DND-41 (cell line): ENCODE data around the gene ARHGEF16.

Source experiments
- ATAC-seq: fragments of 200-7000 bp; cut with Tn5 transposase; 3 replicates; pipeline ENCODE4 v1.9.1; 2021; ENCODE audit warnings: low read depth; ENCODE audit not compliant: insufficient read depth
- DNase-seq: peaks from one replicate; pipeline ENCODE4 v3.0.0-alpha.2; 2020
- H2AFZ ChIP-seq: 2 replicates; pipeline ENCODE4 v1.6.0; 2012; ENCODE audit warnings: low read depth, low read length
- H3K27ac ChIP-seq: 2 replicates; pipeline ENCODE4 v1.5.1; 2012; ENCODE audit warnings: low read length, inconsistent platforms
- H3K27me3 ChIP-seq: fragments of 200-600 bp; sonication (generic); 2 replicates; pipeline ENCODE4 v1.6.0; 2012; ENCODE audit warnings: low read length, mild to moderate bottlenecking, inconsistent platforms; ENCODE audit not compliant: insufficient read depth, poor library complexity
- H3K36me3 ChIP-seq: 2 replicates; pipeline ENCODE4 v1.5.1; 2012; ENCODE audit warnings: low read length, inconsistent platforms; ENCODE audit not compliant: insufficient read depth
- H3K4me1 ChIP-seq: 2 replicates; pipeline ENCODE4 v1.5.1; 2012; ENCODE audit warnings: mild to moderate bottlenecking, low read length; ENCODE audit not compliant: insufficient read depth
- H3K4me2 ChIP-seq: 2 replicates; pipeline ENCODE4 v1.6.0; 2012; ENCODE audit warnings: mild to moderate bottlenecking, moderate library complexity, low read length, inconsistent platforms; ENCODE audit not compliant: insufficient read depth
- H3K4me3 ChIP-seq, 2 experiments: fragments of 200-600 bp in 1 of 2; shearing (Covaris generic) in 1 of 2; 2 replicates each; pipeline ENCODE4 v1.5.1; 2012 to 2016; ENCODE audit warnings: inconsistent platforms in 2 of 2, low read length in 2 of 2, mild to moderate bottlenecking in 2 of 2, low read depth in 1 of 2, moderate library complexity in 1 of 2
- H3K79me2 ChIP-seq: 2 replicates; pipeline ENCODE4 v1.6.0; 2012; ENCODE audit warnings: low read length, inconsistent platforms; ENCODE audit not compliant: insufficient read depth
- H3K9ac ChIP-seq: 2 replicates; pipeline ENCODE4 v1.6.0; 2012; ENCODE audit warnings: low read depth, mild to moderate bottlenecking, inconsistent platforms, low read length, moderate library complexity
- H3K9me3 ChIP-seq: 2 replicates; pipeline ENCODE4 v1.5.1; 2012; ENCODE audit warnings: low read length, moderate library complexity, mild to moderate bottlenecking, inconsistent platforms; ENCODE audit not compliant: insufficient read depth, severe bottlenecking
- H4K20me1 ChIP-seq: 2 replicates; pipeline ENCODE4 v1.6.0; 2012; ENCODE audit warnings: low read length; ENCODE audit not compliant: insufficient read depth
- CTCF ChIP-seq: IDR thresholded peaks from 2 replicates; pipeline ENCODE4 v1.5.1; 2012; ENCODE audit warnings: borderline replicate concordance, low read length, moderate library complexity, mild to moderate bottlenecking; ENCODE audit not compliant: poor library complexity, severe bottlenecking; ENCODE audit errors: extremely low read depth
- EZH2 ChIP-seq: IDR thresholded peaks from 3 replicates; pipeline ENCODE4 v1.6.1; 2012; ENCODE audit warnings: borderline replicate concordance, low read depth, mild to moderate bottlenecking, moderate library complexity, low read length, inconsistent platforms; ENCODE audit not compliant: severe bottlenecking

The ARHGEF16 gene

DNA sequence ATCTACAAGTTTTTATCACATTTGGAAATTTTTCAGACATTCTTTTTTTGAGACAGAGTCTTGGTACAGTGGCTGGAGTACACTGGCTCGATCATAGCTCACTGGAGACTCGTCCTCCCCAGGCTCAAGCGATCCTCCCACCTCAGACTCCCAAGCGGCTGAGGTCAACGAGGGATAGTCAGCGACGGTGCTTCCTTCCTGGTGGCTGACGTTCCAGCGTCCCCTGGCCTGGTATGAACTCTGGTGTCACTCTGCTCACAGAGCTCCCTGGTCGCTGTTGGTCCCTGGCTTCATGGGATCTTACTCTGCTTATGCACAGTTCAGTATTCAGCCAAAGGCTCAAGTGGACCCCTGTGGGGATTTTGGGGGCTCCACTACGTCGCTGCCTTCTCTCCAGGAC is 3.5 kb upstream of the ARHGEF16 start:
- H3K9me3 ChIP-seq = no peaks in the 10 kb centered on the region
- peaks cover 7% of the 10 kb centered on the region for H3K27me3 ChIP-seq
- no peak for ATAC-seq
- no peak overlapping the region for H3K4me2 ChIP-seq
- H3K4me1 ChIP-seq = no peaks in the 10 kb centered on the region; the same call in 1 of the 2 replicates
- no peak overlapping the region for H2AFZ ChIP-seq
- TF ChIP-seq CTCF = no peak
- no peak for TF ChIP-seq EZH2
- no peak for DNase-seq
- H3K4me3 ChIP-seq = no peak overlapping the region
- peaks cover 21% of the 10 kb centered on the region for H4K20me1 ChIP-seq
- no peaks in the 10 kb centered on the region for H3K36me3 ChIP-seq
- no peak overlapping the region for H3K9ac ChIP-seq
- H3K27ac ChIP-seq = no peak overlapping the region
- no peaks in the 10 kb centered on the region for H3K79me2 ChIP-seq

GRCh38 chr1:3451994-3452865 is 2.2 kb upstream of the ARHGEF16 start:
- Histone ChIP-seq H3K4me1 (no peaks in the 10 kb centered on the region; the same call in 1 of the 2 replicates), H4K20me1 (peaks cover 21% of the 10 kb centered on the region), H3K9ac (no peak overlapping the region), H3K27ac (no peak overlapping the region), H3K4me2 (no peak overlapping the region), H2AFZ (no peak overlapping the region), H3K79me2 (no peaks in the 10 kb centered on the region), H3K36me3 (no peaks in the 10 kb centered on the region), H3K4me3 (no peak overlapping the region), H3K9me3 (no peaks in the 10 kb centered on the region), H3K27me3 (peaks cover 7% of the 10 kb centered on the region)
- DNase-seq (no peak), ATAC-seq (no peak)
- TF ChIP-seq CTCF (no peak), EZH2 (no peak)

- TF ChIP-seq EZH2 (no peak), CTCF (no peak)
- Histone ChIP-seq H3K27ac (no peak overlapping the region), H3K4me3 (no peak overlapping the region), H3K9me3 (no peaks in the 10 kb centered on the region), H2AFZ (no peak overlapping the region), H3K36me3 (no peaks in the 10 kb centered on the region), H3K27me3 (peaks cover 7% of the 10 kb centered on the region), H3K9ac (no peak overlapping the region), H3K79me2 (no peaks in the 10 kb centered on the region), H3K4me1 (no peaks in the 10 kb centered on the region; the same call in 1 of the 2 replicates), H4K20me1 (peaks cover 21% of the 10 kb centered on the region), H3K4me2 (no peak overlapping the region)
- DNase-seq (no peak), ATAC-seq (no peak)
Measured at GRCh38 chr1:3452866-3453175, 1.6 kb upstream of the ARHGEF16 start.
